GM10248 (cell line): ENCODE data around the gene KDM2A.

ENCODE experiments used
- CTCF ChIA-PET: fragments of 300-600 bp; sonication (Branson Sonifier 250); formaldehyde crosslinking; extraction: SDS; loops from one replicate; lab custom pipeline; 2021; ENCODE audit warnings: antibody characterized with exemption; lab: Yijun Ruan, JAX
- POLR2A ChIA-PET: fragments of 350-650 bp; sonication (Branson Sonifier 250); formaldehyde crosslinking; extraction: SDS; loops from one replicate; lab custom pipeline; 2020; ENCODE audit warnings: antibody characterized with exemption; lab: Yijun Ruan, JAX
- DNase-seq: peaks from one replicate; pipeline ENCODE4 v3.0.0; 2012; ENCODE audit errors: extremely low spot score
- TF ChIP-seq, protein P1 (sequence below): IDR thresholded peaks from 2 replicates; pipeline ENCODE4 v1.5.1; 2012; ENCODE audit warnings: mild to moderate bottlenecking, low read depth; ENCODE audit errors: extremely low read depth, missing control alignments, control extremely low read depth

Gene KDM2A

DNA sequence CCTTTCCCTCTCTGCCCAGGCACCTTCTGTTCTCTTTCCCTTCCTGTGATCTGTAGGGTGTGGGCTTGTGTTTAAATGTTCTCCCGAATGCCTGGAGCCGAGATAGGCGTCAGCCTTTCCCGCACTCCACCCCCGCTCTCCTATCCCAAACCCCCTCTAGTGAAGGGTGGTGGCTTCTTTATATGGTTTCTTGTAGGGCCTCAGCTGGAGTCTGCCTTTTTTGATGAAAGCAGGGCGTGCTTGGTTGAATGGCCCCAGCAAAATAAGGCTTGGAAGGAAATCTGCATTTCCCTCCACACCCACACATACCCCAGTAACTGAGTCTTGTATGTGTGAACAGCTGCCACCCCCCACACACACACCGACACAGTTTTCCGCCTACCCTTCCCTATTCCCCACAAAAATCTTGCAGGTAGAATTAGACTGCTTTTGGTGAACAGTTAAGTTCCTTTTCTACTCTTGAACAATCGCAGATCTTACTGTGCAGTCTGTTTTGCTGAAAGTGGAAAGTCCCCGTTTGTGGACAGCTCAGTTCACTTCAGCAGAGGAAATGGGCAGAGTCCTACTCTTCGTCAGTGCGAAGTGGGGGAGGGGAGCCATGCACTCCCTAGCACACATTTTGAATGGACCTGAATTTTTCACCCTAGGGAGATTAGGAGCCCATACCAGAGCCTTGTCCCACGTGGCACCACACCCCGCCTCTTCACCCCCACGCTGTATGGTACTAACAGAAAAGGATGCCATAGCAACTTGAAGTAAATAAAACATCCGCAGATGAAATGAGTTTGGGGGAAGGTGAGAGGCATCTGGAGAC lies 121.7 kb downstream of the KDM2A start:
- CTCF ChIA-PET: interaction anchor here (0.9 to 2.6 kb wide), 12 partner anchors 10 to 189 kb away, joined by 3 to 16 read pairs (median 4); no protein-coding TSS in a partner anchor
- TF ChIP-seq, protein P1, sequence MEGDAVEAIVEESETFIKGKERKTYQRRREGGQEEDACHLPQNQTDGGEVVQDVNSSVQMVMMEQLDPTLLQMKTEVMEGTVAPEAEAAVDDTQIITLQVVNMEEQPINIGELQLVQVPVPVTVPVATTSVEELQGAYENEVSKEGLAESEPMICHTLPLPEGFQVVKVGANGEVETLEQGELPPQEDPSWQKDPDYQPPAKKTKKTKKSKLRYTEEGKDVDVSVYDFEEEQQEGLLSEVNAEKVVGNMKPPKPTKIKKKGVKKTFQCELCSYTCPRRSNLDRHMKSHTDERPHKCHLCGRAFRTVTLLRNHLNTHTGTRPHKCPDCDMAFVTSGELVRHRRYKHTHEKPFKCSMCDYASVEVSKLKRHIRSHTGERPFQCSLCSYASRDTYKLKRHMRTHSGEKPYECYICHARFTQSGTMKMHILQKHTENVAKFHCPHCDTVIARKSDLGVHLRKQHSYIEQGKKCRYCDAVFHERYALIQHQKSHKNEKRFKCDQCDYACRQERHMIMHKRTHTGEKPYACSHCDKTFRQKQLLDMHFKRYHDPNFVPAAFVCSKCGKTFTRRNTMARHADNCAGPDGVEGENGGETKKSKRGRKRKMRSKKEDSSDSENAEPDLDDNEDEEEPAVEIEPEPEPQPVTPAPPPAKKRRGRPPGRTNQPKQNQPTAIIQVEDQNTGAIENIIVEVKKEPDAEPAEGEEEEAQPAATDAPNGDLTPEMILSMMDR: no peak
- POLR2A ChIA-PET: interaction anchor here (0.8 to 1.6 kb wide), 6 partner anchors 10 to 161 kb away, joined by 3 to 12 read pairs (median 6); partner anchors contain the start of genes ANKRD13D, POLD4 and PPP1CA
- DNase-seq: peak; percentile 65

DNA sequence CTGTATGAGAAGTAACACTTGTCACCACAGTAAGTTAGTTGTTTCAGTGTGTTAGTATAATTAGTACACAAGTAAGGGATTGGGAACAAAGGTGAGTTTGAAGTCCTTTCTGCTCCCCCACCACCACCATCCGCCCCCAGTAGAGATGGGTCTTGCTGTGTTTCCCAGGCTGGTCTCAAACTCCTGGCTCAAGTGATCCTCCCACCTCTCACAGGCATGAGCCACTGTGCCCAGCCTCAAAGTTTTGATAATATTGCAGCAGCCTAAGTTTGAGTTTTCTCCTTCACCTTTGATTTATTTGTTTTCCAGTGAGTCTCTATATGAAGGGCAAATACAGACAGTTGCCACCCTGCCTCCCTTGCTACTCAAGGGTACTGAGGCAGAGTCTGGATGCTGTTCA lies 123.5 kb downstream of the KDM2A start:
- ChIA-PET POLR2A (no interaction called here), CTCF (interaction anchor here (1.0 to 13.7 kb wide), 2 partner anchors 11 to 21 kb away, joined by 5 to 118 read pairs; no protein-coding TSS in a partner anchor)
- TF ChIP-seq, protein P1: no peak
- DNase-seq: no peak

DNA sequence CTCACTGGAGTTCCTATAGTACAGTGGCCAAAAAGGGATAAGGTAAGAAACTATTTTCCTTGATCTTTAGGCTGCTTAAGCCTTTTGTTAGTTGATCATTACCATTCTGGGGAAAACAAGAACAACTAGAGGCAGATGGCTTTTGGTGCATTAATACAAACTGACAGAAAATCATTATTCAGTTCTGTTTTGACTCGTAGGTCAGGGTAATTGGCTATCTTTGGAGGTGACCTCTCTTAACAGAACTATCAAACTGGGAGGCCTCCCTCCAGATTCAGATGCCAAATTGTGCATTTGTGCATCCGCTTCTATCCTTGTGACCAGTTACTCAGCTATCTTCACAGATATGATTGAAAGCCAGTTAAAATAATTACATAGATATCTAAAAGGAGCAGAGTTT lies 124.0 kb downstream of the KDM2A start:
- TF ChIP-seq, protein P1: no peak
- CTCF ChIA-PET: interaction anchor here (1.0 to 13.7 kb wide), 3 partner anchors 11 to 74 kb away, joined by 5 to 118 read pairs (median 6); no protein-coding TSS in a partner anchor
- no peak for DNase-seq
- POLR2A ChIA-PET: no interaction called here

DNA sequence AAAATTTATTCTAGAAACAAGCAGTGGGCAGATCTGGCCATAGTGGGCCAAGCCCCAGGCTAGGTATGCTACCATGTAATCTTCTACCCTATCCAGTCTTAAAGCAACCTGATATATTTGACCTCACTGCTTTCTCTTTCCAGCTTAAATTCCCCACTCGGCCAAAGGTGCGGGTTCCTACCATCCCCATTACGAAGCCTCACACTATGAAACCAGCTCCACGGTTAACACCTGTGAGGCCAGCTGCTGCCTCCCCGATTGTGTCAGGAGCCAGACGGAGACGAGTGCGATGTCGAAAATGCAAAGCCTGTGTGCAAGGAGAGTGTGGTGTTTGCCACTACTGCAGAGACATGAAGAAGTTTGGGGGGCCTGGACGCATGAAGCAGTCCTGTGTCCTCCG lies 126.0 kb downstream of the KDM2A start:
- CTCF ChIA-PET: interaction anchor here (1.4 to 13.7 kb wide), 2 partner anchors 10 to 18 kb away, joined by 8 to 118 read pairs; no protein-coding TSS in a partner anchor

DNA sequence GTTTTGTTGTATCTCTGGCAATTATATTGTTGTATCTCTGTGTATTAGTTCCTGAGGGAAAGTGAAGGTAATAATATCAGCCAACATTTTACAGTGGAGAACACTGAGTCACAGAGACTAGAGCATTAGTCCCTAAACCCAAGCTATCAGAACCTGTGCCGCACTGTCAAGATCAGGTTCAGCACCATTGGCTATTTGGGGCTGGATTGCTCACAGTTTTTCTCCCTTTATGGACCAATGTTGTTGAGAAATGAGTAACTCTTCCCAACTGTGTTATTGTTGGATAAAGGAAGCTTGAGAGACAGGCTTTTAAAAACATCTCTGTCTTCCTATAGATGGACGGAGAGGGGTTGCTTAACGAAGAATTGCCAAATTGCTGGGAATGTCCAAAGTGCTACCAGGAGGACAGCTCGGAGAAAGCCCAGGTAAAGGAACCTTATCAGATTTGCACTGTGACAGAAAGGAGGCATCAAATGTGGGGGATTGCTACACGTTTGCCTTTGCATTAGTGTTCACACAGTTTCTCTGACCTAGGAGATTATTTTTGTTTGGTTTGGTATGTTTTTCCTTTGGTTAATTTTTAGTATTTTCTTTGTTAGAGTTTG lies 129.0 kb downstream of the KDM2A start:
- CTCF ChIA-PET: interaction anchor here (13.7 kb wide), 1 partner anchor 15 kb away, joined by 118 read pairs; no protein-coding TSS in a partner anchor
- TF ChIP-seq, protein P1: no peak
- POLR2A ChIA-PET: interaction anchor here (1.3 kb wide), 1 partner anchor 8 kb away, joined by 3 read pairs; no protein-coding TSS in a partner anchor
- DNase-seq: no peak

More for the DNA sequence above, 126.0 kb downstream of the KDM2A start:
- DNase-seq: no peak
- TF ChIP-seq, protein P1: no peak
- POLR2A ChIA-PET: no interaction called here

DNA sequence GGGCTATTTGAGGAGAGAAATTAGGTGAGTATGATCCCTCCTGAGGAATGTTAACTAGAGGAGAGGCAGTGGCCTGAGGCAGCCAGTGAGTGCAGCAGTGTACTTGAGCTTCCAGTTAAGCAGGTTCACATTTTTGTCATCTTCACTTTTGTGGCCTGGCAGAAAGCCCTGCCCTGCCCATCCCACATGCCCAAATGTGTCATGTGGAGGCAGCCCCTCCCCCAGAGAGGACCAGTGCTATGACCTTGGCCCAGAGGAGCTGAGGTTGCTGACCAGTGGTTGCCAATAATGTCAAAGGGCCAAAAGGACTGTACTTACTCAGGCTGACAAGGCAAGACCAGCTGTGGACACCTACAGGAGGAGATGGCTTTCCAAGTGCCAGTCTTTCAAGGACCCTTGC lies 129.6 kb downstream of the KDM2A start:
- ChIA-PET CTCF (interaction anchor here (13.7 kb wide), 1 partner anchor 15 kb away, joined by 118 read pairs; no protein-coding TSS in a partner anchor), POLR2A (interaction anchor here (1.3 kb wide), 1 partner anchor 9 kb away, joined by 3 read pairs; no protein-coding TSS in a partner anchor)
- TF ChIP-seq, protein P1: no peak
- DNase-seq: no peak
